CD4-positive, CD25-positive, alpha-beta regulatory T cell (primary cell): ENCODE results near the gene TRABD2B. TPM values are rescaled to one million over a fixed set of nuclear protein-coding genes. Genes with fewer than 3 reads are reported as not detected.

Experiments used
- ATAC-seq, 2 donors: fragments of 150-1000 bp; cut with Tn5 transposase; one replicate each; pipeline ENCODE4 v1.10.0; 2021; ENCODE audit warnings: low read depth in 2 of 2, moderate number of reproducible peaks in 2 of 2, moderate library complexity in 1 of 2
- DNase-seq, 3 donors: peaks; one replicate each; pipeline versions ENCODE4 v3.0.0 to v3.0.0-alpha.2; 2012 to 2022; ENCODE audit warnings: mixed read lengths in 1 of 3
- H3K27ac ChIP-seq: one replicate; pipeline ENCODE4 v1.7.0; 2013; ENCODE audit warnings: mild to moderate bottlenecking, low read length; ENCODE audit not compliant: insufficient read depth, poor library complexity, severe bottlenecking
- H3K27me3 ChIP-seq: one replicate; pipeline ENCODE4 v1.7.0; 2013; ENCODE audit warnings: low read length; ENCODE audit not compliant: control insufficient read depth, insufficient read depth
- H3K36me3 ChIP-seq: one replicate; pipeline ENCODE4 v1.7.0; 2013; ENCODE audit warnings: mild to moderate bottlenecking, low read length, moderate library complexity; ENCODE audit not compliant: control insufficient read depth, insufficient read depth
- H3K4me1 ChIP-seq: 2 replicates; pipeline ENCODE4 v1.7.0; 2013; ENCODE audit warnings: mild to moderate bottlenecking, low read length; ENCODE audit not compliant: insufficient read depth, control insufficient read depth, poor library complexity, severe bottlenecking
- H3K4me3 ChIP-seq: one replicate; pipeline ENCODE4 v1.7.0; 2013; ENCODE audit warnings: low read depth, mild to moderate bottlenecking, low read length, moderate library complexity
- H3K9me3 ChIP-seq, 2 experiments: 1 replicate in 1 of 2; 2 replicates in 1 of 2; pipeline ENCODE4 v1.7.0; 2013; ENCODE audit warnings: low read length in 2 of 2, mild to moderate bottlenecking in 1 of 2, moderate library complexity in 1 of 2; ENCODE audit not compliant: control insufficient read depth in 2 of 2
- H3K27ac Mint-ChIP-seq, 3 donors: one replicate each; pipeline ENCODE4 v1.8.0; 2020 to 2022; ENCODE audit warnings: mild to moderate bottlenecking in 3 of 3, mixed read lengths in 3 of 3, moderate library complexity in 2 of 3
- H3K27me3 Mint-ChIP-seq: one replicate; pipeline ENCODE4 v1.8.0; 2022; ENCODE audit warnings: mild to moderate bottlenecking, mixed read lengths
- H3K36me3 Mint-ChIP-seq: one replicate; pipeline ENCODE4 v1.8.0; 2020; ENCODE audit warnings: mixed read lengths
- H3K4me1 Mint-ChIP-seq, 4 donors: one replicate each; pipeline ENCODE4 v1.8.0; 2020 to 2022; ENCODE audit warnings: mixed read lengths in 4 of 4, mild to moderate bottlenecking in 1 of 4
- H3K4me3 Mint-ChIP-seq, 4 donors: one replicate each; pipeline ENCODE4 v1.8.0; 2020 to 2022; ENCODE audit warnings: mild to moderate bottlenecking in 4 of 4, mixed read lengths in 4 of 4, moderate library complexity in 3 of 4
- H3K9me3 Mint-ChIP-seq, 7 donors: one replicate each; pipeline ENCODE4 v1.8.0; 2020 to 2022; ENCODE audit warnings: mixed read lengths in 7 of 7, mild to moderate bottlenecking in 3 of 7, moderate library complexity in 2 of 7
- polyA plus RNA-seq, 4 donors: library from polyadenylated mRNA; unstranded; fragments of 300-500 nt; fragmentation: Illumina TruSeq; gene quantifications; one replicate each; pipeline ENCODE4 v1.2.3, GENCODE V29; 2021
- total RNA-seq: library from RNA; stranded (reverse); gene quantifications from one replicate; pipeline ENCODE4 v1.2.3, GENCODE V29; 2022

TRABD2B gene
- total and polyA plus RNA-seq, 5 donors from 2014 or later: not detected

DNA sequence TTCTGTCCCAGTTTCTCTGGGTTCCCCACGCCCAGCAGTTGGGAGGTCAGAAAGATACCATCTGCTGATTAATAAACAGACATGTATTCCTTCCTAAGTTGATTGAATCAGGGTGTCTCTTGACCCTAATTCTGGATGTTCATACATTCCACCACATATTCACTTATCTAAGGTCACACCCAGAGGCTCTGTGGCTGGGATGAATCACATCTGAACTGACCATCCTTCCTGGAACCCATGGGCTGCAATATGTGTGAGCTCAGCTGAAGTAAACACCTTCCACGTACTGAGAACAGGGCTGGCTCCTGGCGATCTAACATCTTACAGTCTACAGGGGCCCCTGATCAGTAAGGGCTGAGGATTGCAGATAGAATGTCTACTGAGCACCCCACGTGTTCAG is 20.5 kb upstream of the TRABD2B start:
- DNase-seq: no peak
- Mint-ChIP-seq H3K4me3 (no peak overlapping the region), H3K4me1 (no peaks in the 10 kb centered on the region), H3K9me3 (peaks cover 0 to 3% (median 0%) of the 10 kb centered on the region in 7 donors), H3K27me3 (peaks cover 23% of the 10 kb centered on the region), H3K27ac (no peak overlapping the region), H3K36me3 (no peaks in the 10 kb centered on the region)
- Histone ChIP-seq H3K4me1 (no peaks in the 10 kb centered on the region), H3K9me3 (no peaks in the 10 kb centered on the region), H3K27me3 (peaks cover 3% of the 10 kb centered on the region), H3K36me3 (no peaks in the 10 kb centered on the region), H3K27ac (no peak overlapping the region), H3K4me3 (no peak overlapping the region)
- ATAC-seq: no peak

DNA sequence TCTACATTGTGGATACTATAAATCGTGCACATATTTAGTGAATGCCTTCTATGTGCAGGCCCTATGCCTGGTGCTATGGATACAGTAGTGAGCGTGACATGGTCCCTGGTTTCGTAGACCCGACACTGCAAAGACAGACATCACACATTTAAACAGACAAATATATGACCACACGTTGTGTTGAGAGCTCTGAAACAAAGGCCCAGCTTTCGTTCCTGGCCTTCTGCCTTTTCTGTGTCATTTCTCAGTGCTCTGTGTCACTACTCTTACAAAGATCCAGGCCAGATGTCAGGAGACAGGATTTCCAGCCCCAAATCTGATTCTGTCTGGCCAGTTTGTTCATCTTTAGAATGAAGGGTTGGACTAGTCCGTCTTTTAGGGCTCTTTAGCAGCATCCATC is 19.3 kb upstream of the TRABD2B start:
- Histone ChIP-seq H3K9me3 (no peaks in the 10 kb centered on the region), H3K27ac (no peak overlapping the region), H3K4me1 (no peaks in the 10 kb centered on the region), H3K36me3 (no peaks in the 10 kb centered on the region), H3K27me3 (peaks cover 3% of the 10 kb centered on the region), H3K4me3 (no peak overlapping the region)
- DNase-seq: no peak
- H3K9me3 Mint-ChIP-seq: peaks cover 0 to 3% (median 0%) of the 10 kb centered on the region in 7 donors
- no peaks in the 10 kb centered on the region for H3K4me1 Mint-ChIP-seq
- peaks cover 27% of the 10 kb centered on the region for H3K27me3 Mint-ChIP-seq
- ATAC-seq: no peak
- no peaks in the 10 kb centered on the region for H3K36me3 Mint-ChIP-seq
- no peak overlapping the region for H3K27ac Mint-ChIP-seq
- no peak overlapping the region for H3K4me3 Mint-ChIP-seq

DNA sequence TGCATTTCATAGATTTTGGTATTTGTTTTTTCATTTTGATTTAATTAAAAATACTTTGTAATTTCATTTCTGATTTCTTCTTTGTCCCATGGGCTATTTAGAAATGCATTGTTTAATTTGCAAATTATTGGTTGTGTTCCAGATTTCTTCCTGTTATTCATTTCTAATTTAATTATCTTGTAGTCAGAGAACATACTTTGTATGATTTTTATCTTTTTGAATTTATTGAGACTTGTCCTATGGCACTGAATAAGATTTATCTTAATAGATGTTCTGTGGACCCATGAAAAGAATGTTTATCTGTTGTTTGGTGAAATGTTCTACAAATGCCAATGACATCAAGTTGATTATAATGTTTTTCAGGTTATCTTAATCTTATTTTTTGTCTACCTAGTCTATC is 16.1 kb upstream of the TRABD2B start:
- Histone ChIP-seq H3K4me1 (no peaks in the 10 kb centered on the region), H3K27me3 (peaks cover 3% of the 10 kb centered on the region), H3K9me3 (no peaks in the 10 kb centered on the region), H3K4me3 (no peak overlapping the region), H3K27ac (no peak overlapping the region), H3K36me3 (no peaks in the 10 kb centered on the region)
- H3K4me1 Mint-ChIP-seq: no peaks in the 10 kb centered on the region
- H3K36me3 Mint-ChIP-seq: no peaks in the 10 kb centered on the region
- H3K9me3 Mint-ChIP-seq: peaks cover 0 to 3% (median 0%) of the 10 kb centered on the region in 7 donors
- H3K27ac Mint-ChIP-seq: no peak overlapping the region
- H3K4me3 Mint-ChIP-seq: no peak overlapping the region
- ATAC-seq: no peak
- H3K27me3 Mint-ChIP-seq: peaks cover 33% of the 10 kb centered on the region
- no peak for DNase-seq

DNA sequence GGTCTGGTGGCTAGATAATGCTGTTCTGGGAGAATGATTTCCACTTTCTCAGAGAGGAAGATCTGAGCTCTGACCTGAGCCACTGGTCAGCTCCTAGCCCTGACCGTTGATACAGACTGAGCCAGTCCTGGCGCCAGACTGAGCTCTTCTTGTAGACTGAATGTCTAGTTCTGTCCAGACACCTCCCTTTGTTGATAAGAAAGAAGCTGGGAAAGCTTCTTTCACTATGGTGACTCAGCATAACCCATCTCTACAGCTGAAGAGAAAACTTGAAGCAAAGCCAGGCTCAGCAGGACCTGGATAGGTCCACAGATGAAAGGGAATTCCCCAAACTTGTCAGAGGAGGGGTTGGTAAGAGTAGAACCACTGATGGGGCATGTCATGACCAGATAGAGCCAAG is 9.9 kb upstream of the TRABD2B start:
- H3K36me3 ChIP-seq: no peaks in the 10 kb centered on the region
- peaks cover 13% of the 10 kb centered on the region for H3K27me3 Mint-ChIP-seq
- no peak for DNase-seq
- H3K9me3 ChIP-seq: no peaks in the 10 kb centered on the region
- H3K4me3 ChIP-seq: no peak overlapping the region
- H3K36me3 Mint-ChIP-seq: no peaks in the 10 kb centered on the region
- no peak overlapping the region for H3K4me3 Mint-ChIP-seq
- H3K27ac Mint-ChIP-seq: no peak overlapping the region
- H3K4me1 ChIP-seq: no peaks in the 10 kb centered on the region
- no peak overlapping the region for H3K27ac ChIP-seq
- peaks cover 0 to 1% (median 0%) of the 10 kb centered on the region in 7 donors for H3K9me3 Mint-ChIP-seq
- ATAC-seq: no peak
- H3K4me1 Mint-ChIP-seq: no peaks in the 10 kb centered on the region
- H3K27me3 ChIP-seq: no peaks in the 10 kb centered on the region

DNA sequence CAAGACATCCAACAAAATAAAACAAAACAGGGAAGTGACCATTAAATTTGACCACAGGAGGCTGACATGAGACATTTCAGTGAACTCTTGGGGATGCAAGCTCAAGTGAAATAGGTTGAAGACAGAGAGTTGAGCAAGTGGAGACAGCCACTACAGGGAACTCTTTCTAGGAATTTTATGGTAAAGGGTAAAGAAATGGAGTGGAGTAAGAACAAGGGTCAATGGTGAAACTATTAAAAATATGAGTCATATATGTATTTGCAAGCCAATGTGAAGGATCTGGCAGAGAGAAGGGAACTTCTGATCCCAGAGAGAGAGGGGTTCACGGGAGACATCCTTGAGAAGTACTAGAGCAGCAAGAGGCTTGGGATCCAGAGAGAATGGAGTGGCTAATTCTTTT is 9.1 kb upstream of the TRABD2B start:
- no peak overlapping the region for H3K27ac ChIP-seq
- Mint-ChIP-seq H3K27ac (no peak overlapping the region), H3K9me3 (peaks cover 0 to 1% (median 0%) of the 10 kb centered on the region in 7 donors), H3K4me1 (no peaks in the 10 kb centered on the region), H3K27me3 (peaks cover 12% of the 10 kb centered on the region), H3K36me3 (no peaks in the 10 kb centered on the region), H3K4me3 (no peak overlapping the region)
- H3K27me3 ChIP-seq: no peaks in the 10 kb centered on the region
- no peak overlapping the region for H3K4me3 ChIP-seq
- ATAC-seq (no peak), DNase-seq (no peak)
- H3K9me3 ChIP-seq: no peaks in the 10 kb centered on the region
- H3K36me3 ChIP-seq: no peaks in the 10 kb centered on the region
- H3K4me1 ChIP-seq: no peaks in the 10 kb centered on the region

DNA sequence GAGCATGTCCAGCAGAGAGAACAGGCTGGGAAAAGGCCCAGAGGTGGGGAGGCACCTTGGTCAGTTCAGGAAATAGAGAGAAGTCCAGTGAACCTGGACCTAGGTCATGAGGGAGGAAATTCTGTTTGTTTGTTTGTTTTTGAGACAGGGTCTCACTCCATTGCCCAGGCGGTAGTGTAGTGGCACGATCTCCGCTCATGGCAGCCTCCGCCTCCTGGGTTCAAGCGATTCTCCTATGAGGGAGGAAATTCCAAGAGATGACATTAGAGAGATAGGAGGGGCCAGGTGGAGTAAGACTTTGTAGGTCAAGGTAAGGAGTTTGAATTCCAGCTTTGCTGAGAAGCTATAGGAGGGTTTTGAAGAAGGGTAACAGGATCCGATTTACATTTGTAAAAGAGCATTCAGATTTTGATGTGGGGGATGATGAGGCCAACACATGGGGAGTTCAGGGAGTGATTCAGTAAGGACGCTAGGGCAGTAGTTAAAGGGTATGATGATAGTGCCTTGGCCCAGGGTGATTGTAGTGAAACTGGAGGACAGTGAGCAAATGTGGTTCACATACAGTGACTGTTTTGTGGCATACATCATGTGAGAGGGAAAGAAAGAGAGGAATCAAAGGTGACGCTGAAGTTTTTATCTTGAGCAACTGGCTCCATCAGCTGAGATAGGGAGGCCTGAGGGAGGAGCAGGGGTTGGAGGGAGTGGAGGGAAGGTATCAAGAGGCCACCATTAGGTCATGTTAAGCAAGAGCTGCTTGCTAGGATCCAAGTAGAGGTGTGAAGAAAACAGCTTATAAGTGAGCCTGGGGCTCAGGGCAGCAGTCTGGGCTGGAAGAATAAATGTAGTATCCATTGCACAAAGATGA is 8.3 kb upstream of the TRABD2B start:
- Mint-ChIP-seq H3K27ac (no peak overlapping the region), H3K9me3 (peaks cover 0 to 1% (median 0%) of the 10 kb centered on the region in 7 donors), H3K4me3 (no peak overlapping the region), H3K4me1 (no peaks in the 10 kb centered on the region), H3K27me3 (peaks cover 9% of the 10 kb centered on the region), H3K36me3 (no peaks in the 10 kb centered on the region)
- DNase-seq: no peak
- Histone ChIP-seq H3K4me1 (no peaks in the 10 kb centered on the region), H3K27ac (no peak overlapping the region), H3K36me3 (no peaks in the 10 kb centered on the region), H3K27me3 (no peaks in the 10 kb centered on the region), H3K9me3 (no peaks in the 10 kb centered on the region), H3K4me3 (no peak overlapping the region)
- no peak for ATAC-seq

DNA sequence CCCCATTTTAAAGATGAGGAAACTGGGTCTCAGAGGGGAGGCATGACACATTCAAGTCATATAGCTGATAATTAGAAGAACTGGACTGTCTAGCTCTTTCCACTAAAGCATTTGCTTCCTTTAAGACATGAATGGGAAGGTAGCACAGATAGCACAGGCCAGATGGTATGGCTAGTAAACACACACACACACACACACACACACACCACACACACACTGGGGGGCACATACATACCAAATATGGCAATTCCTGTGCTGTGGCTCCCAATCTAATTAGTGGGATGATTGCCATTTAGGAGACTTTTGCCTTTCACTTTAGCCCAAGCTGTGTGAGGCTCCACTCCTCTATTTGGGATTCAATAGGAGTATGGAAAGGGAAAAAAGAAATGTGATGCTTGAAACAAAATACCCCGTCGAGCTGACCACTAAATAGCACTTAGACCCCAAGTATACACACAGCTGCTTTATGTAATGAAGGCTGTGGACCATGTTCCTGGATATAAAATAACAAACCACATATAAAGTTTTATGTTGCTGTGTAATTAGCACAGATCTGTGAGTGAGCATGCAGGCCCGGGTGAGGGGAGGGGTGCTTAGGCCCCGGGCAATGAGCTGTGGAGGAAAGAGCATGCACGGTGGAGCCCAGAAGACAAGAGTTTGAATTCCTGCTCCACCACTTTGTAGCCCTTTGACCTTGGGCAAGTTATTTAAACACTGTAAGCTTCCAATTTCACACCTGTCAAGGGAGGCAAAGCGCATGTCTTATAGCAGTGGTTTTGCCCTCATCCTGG is 6.8 kb upstream of the TRABD2B start:
- H3K27ac Mint-ChIP-seq: no peak overlapping the region
- no peak for ATAC-seq
- no peaks in the 10 kb centered on the region for H3K4me1 Mint-ChIP-seq
- no peak overlapping the region for H3K4me3 Mint-ChIP-seq
- Histone ChIP-seq H3K4me1 (no peaks in the 10 kb centered on the region), H3K27me3 (no peaks in the 10 kb centered on the region), H3K36me3 (no peaks in the 10 kb centered on the region), H3K4me3 (no peak overlapping the region), H3K9me3 (no peaks in the 10 kb centered on the region), H3K27ac (no peak overlapping the region)
- H3K27me3 Mint-ChIP-seq: peaks cover 17% of the 10 kb centered on the region
- DNase-seq: no peak
- peaks cover 0 to 1% (median 0%) of the 10 kb centered on the region in 7 donors for H3K9me3 Mint-ChIP-seq
- no peaks in the 10 kb centered on the region for H3K36me3 Mint-ChIP-seq
